HCT116 (cell line): ENCODE data around the gene CDC42BPA. TPM values are rescaled to one million over a fixed set of nuclear protein-coding genes. Genes with fewer than 3 reads are reported as not detected.

Experiments
- ATAC-seq: fragments of 200-7000 bp; cut with Tn5 transposase; 2 replicates; pipeline ENCODE4 v1.9.1; 2020; ENCODE audit warnings: mild to moderate bottlenecking, moderate library complexity
- BruUV-seq: library from RNA; stranded (reverse); fragments of 400-500 nt; replicated peaks from 2 replicates; lab custom pipeline; 2021; lab: Mats Ljungman, UMichigan
- CTCF ChIA-PET: fragments of 300-600 bp; sonication (Branson Sonifier 250); formaldehyde crosslinking; loops from one replicate; lab custom pipeline; 2021; ENCODE audit warnings: antibody characterized with exemption; lab: Charles Lee
- POLR2A ChIA-PET: fragments of 300-600, 350-600 bp; sonication (Branson Sonifier 250); formaldehyde crosslinking; loops from one replicate; lab custom pipeline; 2021; ENCODE audit warnings: antibody characterized with exemption; lab: Charles Lee
- RAD21 ChIA-PET, 2 experiments: fragments of 300-600 bp; sonication (Branson Sonifier 250); formaldehyde crosslinking; loops; one replicate each; lab custom pipeline; 2023; ENCODE audit warnings: low total read pairs in 2 of 2; ENCODE audit not compliant: uncharacterized antibody in 2 of 2, unreplicated experiment in 2 of 2, low non-redundant PET in 1 of 2; lab: Charles Lee
- DNase-seq: peaks from one replicate; pipeline ENCODE4 v3.0.0-alpha.2; 2010; ENCODE audit warnings: low read depth, low spot score
- H2AFZ ChIP-seq: fragments of 200-600 bp; shearing (Covaris generic), sonication (generic); 2 replicates; pipeline ENCODE4 v1.6.1; 2017; ENCODE audit warnings: low read depth, mixed run types, mixed read lengths, antibody characterized with exemption, low read length; ENCODE audit not compliant: poor library complexity, severe bottlenecking
- H3K27ac ChIP-seq: 2 replicates; pipeline ENCODE4 v1.5.1; 2012; ENCODE audit warnings: low read depth, low read length
- H3K27me3 ChIP-seq: fragments of 200-600 bp; sonication (generic); 2 replicates; pipeline ENCODE4 v1.6.1; 2016; ENCODE audit warnings: mixed run types, low read length, mixed read lengths; ENCODE audit not compliant: insufficient read depth
- H3K36me3 ChIP-seq, 2 experiments: fragments of 200-500 bp in 1 of 2; fragments of 200-600 bp in 1 of 2; sonication (Bioruptor generic) in 1 of 2; sonication (generic) in 1 of 2; 2 replicates each; pipeline versions ENCODE4 v1.5.1 to v1.6.1; 2014 to 2016; ENCODE audit warnings: low read length in 2 of 2, inconsistent platforms in 1 of 2, mixed read lengths in 1 of 2, mixed run types in 1 of 2; ENCODE audit not compliant: insufficient read depth in 2 of 2, control insufficient read depth in 1 of 2
- H3K4me1 ChIP-seq, 2 experiments: fragments of 200-600 bp in 1 of 2; sonication (generic) in 1 of 2; 2 replicates each; pipeline versions ENCODE4 v1.5.1 to v1.6.1; 2012 to 2017; ENCODE audit warnings: low read length in 2 of 2, inconsistent platforms in 1 of 2, mild to moderate bottlenecking in 1 of 2, mixed read lengths in 1 of 2, mixed run types in 1 of 2, moderate library complexity in 1 of 2; ENCODE audit not compliant: insufficient read depth in 2 of 2, control insufficient read depth in 1 of 2
- H3K4me2 ChIP-seq: fragments of 200-600 bp; sonication (generic); 2 replicates; pipeline ENCODE4 v1.6.1; 2017; ENCODE audit warnings: mixed run types, low read length, mixed read lengths
- H3K4me3 ChIP-seq, 2 experiments: fragments of 200-600 bp in 1 of 2; sonication (generic) in 1 of 2; replicated peaks in 1 of 2; 2 replicates each; pipeline ENCODE4 v1.5.1; 2011 to 2016; ENCODE audit warnings: low read length in 2 of 2, control low read depth in 1 of 2, low read depth in 1 of 2, mild to moderate bottlenecking in 1 of 2, mixed read lengths in 1 of 2, mixed run types in 1 of 2
- H3K79me2 ChIP-seq: fragments of 200-600 bp; sonication (generic); 2 replicates; pipeline ENCODE4 v1.6.1; 2017; ENCODE audit warnings: mild to moderate bottlenecking, mixed run types, low read length, moderate library complexity, mixed read lengths; ENCODE audit not compliant: insufficient read depth
- H3K9ac ChIP-seq: fragments of 200-600 bp; sonication (generic); 2 replicates; pipeline ENCODE4 v1.6.1; 2016; ENCODE audit warnings: low read length, mixed read lengths
- H3K9me2 ChIP-seq: fragments of 200-600 bp; sonication (generic), shearing (Covaris generic); 2 replicates; pipeline ENCODE4 v1.6.1; 2017; ENCODE audit warnings: mixed run types, mild to moderate bottlenecking, moderate library complexity; ENCODE audit not compliant: insufficient read depth
- H3K9me3 ChIP-seq, 2 experiments: fragments of 200-500 bp in 1 of 2; fragments of 200-600 bp in 1 of 2; sonication (Bioruptor generic) in 1 of 2; sonication (generic) in 1 of 2; 2 replicates each; pipeline ENCODE4 v1.6.1; 2014 to 2017; ENCODE audit warnings: low read length in 2 of 2, mixed read lengths in 2 of 2, inconsistent platforms in 1 of 2, low read depth in 1 of 2, mild to moderate bottlenecking in 1 of 2, mixed run types in 1 of 2, moderate library complexity in 1 of 2; ENCODE audit not compliant: control insufficient read depth in 1 of 2, insufficient read depth in 1 of 2
- H4K20me1 ChIP-seq: fragments of 200-600 bp; sonication (generic), shearing (Covaris generic); 2 replicates; pipeline ENCODE4 v1.6.1; 2017; ENCODE audit warnings: mixed run types, mild to moderate bottlenecking, moderate library complexity; ENCODE audit not compliant: insufficient read depth
- CBX3 ChIP-seq: IDR thresholded peaks from 2 replicates; pipeline ENCODE4 v1.6.1; 2012; ENCODE audit warnings: low read depth
- ELF1 ChIP-seq: IDR thresholded peaks from 2 replicates; pipeline ENCODE4 v1.6.1; 2012; ENCODE audit warnings: low read depth, borderline replicate concordance
- FOSL1 ChIP-seq: IDR thresholded peaks from 2 replicates; pipeline ENCODE4 v1.6.1; 2012; ENCODE audit warnings: low read depth
- JUND ChIP-seq: IDR thresholded peaks from 2 replicates; pipeline ENCODE4 v1.6.1; 2012
- POLR2A ChIP-seq: IDR thresholded peaks from 2 replicates; pipeline ENCODE4 v1.7.0; 2011; ENCODE audit warnings: borderline replicate concordance; ENCODE audit not compliant: insufficient read depth, insufficient read length; ENCODE audit errors: extremely low read depth
- POLR2AphosphoS5 ChIP-seq: IDR thresholded peaks from 2 replicates; pipeline ENCODE4 v1.6.1; 2011; ENCODE audit warnings: mild to moderate bottlenecking, low read depth, low read length, moderate library complexity
- RAD21 ChIP-seq: IDR thresholded peaks from 2 replicates; pipeline ENCODE4 v1.6.1; 2012; ENCODE audit warnings: low read depth, mild to moderate bottlenecking
- SIN3A ChIP-seq: IDR thresholded peaks from 2 replicates; pipeline ENCODE4 v1.6.1; 2012; ENCODE audit warnings: low read depth
- YY1 ChIP-seq: IDR thresholded peaks from 2 replicates; pipeline ENCODE4 v1.6.1; 2011; ENCODE audit warnings: low read length, low read depth, moderate library complexity, mild to moderate bottlenecking; ENCODE audit not compliant: insufficient replicate concordance; ENCODE audit errors: extremely low read depth
- intact Hi-C: fragments of 100-400 bp; cut with micrococcal nuclease; formaldehyde crosslinking; loops from 2 replicates; pipeline ENCODE4 v1.10.0; 2022
- total RNA-seq: library from RNA; stranded (reverse); gene quantifications from one replicate; pipeline ENCODE4 v1.2.1, GENCODE V29; 2021; ENCODE audit not compliant: unreplicated experiment
- TF ChIP-seq, protein P1 (sequence below): IDR thresholded peaks from 2 replicates; pipeline ENCODE4 v1.6.1; 2012
- TF ChIP-seq, protein P2 (sequence below): IDR thresholded peaks from 2 replicates; pipeline ENCODE4 v1.6.1; 2012
- TF ChIP-seq, protein P3 (sequence below), 3 experiments: fragments of 200-600 bp in 1 of 3; sonication (generic) in 1 of 3; IDR thresholded peaks in 2 of 3; conservative IDR thresholded peaks in 1 of 3; 2 replicates each; pipeline ENCODE4 v1.5.1; 2012 to 2017; ENCODE audit warnings: low read depth in 2 of 3, low read length in 2 of 3, antibody characterized with exemption in 1 of 3, borderline replicate concordance in 1 of 3, control low read depth in 1 of 3, mild to moderate bottlenecking in 1 of 3, mixed read lengths in 1 of 3, mixed run types in 1 of 3, moderate library complexity in 1 of 3; ENCODE audit not compliant: insufficient read depth in 1 of 3

Gene CDC42BPA
- total RNA-seq, 1 experiment from 2014 or later, result 44.0 TPM

DNA sequence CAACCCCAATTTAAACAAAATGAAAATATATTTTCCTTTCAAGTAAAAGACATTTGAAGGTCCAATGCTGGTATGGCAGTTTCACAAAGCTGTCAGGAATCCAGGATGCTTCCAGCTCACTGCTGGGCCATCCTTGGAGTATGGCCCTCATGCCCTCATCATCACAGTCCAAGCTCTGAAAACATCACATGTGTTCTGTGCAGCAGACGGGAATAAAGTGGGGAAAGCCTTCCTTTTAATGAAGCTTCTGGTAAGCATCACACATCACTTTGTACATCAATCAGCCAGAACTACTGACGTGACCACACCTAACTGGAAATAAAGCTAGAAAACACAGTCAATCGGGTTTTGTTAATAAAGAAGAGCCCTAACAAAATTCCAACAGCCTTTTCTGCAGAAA lies 22.7 kb downstream of the CDC42BPA start (continued):
- TF ChIP-seq, protein P1, sequence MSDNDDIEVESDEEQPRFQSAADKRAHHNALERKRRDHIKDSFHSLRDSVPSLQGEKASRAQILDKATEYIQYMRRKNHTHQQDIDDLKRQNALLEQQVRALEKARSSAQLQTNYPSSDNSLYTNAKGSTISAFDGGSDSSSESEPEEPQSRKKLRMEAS, result no peak
- TF ChIP-seq RAD21, result no peak
- TF ChIP-seq ELF1, result no peak
- no peak for TF ChIP-seq CBX3
- no peak for TF ChIP-seq POLR2A

DNA sequence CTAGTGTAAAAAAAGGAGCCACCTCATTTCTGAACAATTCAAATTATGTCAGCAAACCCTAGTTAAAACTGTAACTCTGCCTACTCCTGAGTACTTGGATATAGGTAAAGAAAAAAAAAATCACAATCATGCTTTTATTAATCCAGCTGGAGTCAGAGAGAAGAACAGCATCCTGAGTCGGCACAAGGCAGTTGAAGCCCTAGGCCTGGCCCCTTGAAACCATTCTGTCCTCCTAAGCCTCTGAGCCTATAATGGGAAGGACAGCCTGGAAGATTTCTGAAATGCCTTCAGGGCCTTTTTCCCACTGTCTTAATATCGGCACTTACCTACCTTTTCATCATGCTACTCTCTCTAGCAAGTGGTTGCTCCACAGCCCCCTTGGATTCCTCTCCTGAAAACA lies 32.5 kb downstream of the CDC42BPA start:
- DNase-seq (no peak), ATAC-seq (no peak)
- intact Hi-C loops, result no loop called here
- H3K9me3 ChIP-seq, result peaks cover 7 to 8% of the 10 kb centered on the region in 2 experiments; a peak in 2 of 4 replicates
- H2AFZ ChIP-seq, result no peak overlapping the region
- ChIA-PET RAD21 (no interaction called here), CTCF (no interaction called here), POLR2A (no interaction called here)
- H3K9me2 ChIP-seq, result no peaks in the 10 kb centered on the region
- BruUV-seq, result no TSS peak
- H3K36me3 ChIP-seq, result peaks cover 0 to 8% of the 10 kb centered on the region in 2 experiments; a peak in 2 of 4 replicates
- no peak for TF ChIP-seq YY1
- TF ChIP-seq, protein P1, result no peak
- TF ChIP-seq CBX3, result 0 out of 2 replicates have a peak, but pooled peaks have one; percentile 20
- H3K79me2 ChIP-seq, result peaks cover 96% of the 10 kb centered on the region
- H3K27me3 ChIP-seq, result no peaks in the 10 kb centered on the region
- H3K4me2 ChIP-seq, result no peak overlapping the region
- H3K27ac ChIP-seq, result no peak overlapping the region
- no peaks in the 10 kb centered on the region for H3K4me1 ChIP-seq
- H3K9ac ChIP-seq, result no peak overlapping the region
- H4K20me1 ChIP-seq, result no peaks in the 10 kb centered on the region
- no peak overlapping the region for H3K4me3 ChIP-seq

DNA sequence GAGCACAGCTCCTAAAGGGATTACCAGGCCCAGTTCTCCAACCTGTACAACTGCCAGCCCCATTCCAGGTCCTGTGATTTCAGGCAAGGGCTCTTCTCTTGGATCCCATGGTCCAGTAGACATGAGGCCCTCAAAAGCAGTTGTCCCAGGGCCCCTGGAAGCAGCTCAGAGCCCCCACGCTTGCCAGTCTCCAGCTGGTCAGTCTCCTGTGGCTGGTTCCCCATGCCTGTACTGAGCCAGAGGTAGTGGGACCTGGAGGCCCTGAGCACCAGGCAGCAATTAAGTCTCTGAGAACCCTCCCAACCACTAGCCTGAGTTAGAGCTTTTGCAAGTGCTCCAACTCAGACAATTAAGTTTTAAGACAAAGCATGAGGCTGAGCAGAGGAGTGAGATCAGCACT lies 36.9 kb downstream of the CDC42BPA start:
- CTCF ChIA-PET, result no interaction called here
- Histone ChIP-seq H3K27ac (no peak overlapping the region), H3K4me3 (no peak overlapping the region), H2AFZ (no peak overlapping the region), H3K9me2 (no peaks in the 10 kb centered on the region), H4K20me1 (no peaks in the 10 kb centered on the region), H3K36me3 (peaks cover 0 to under 1% of the 10 kb centered on the region in 2 experiments; a peak in 2 of 4 replicates), H3K4me2 (no peak overlapping the region), H3K4me1 (no peaks in the 10 kb centered on the region), H3K9ac (no peak overlapping the region), H3K9me3 (peaks cover 6 to 7% of the 10 kb centered on the region in 2 experiments; a peak in 2 of 4 replicates), H3K27me3 (no peaks in the 10 kb centered on the region), H3K79me2 (peaks cover 91% of the 10 kb centered on the region)
- DNase-seq (no peak), ATAC-seq (no peak)
- POLR2A ChIA-PET, result no interaction called here
- intact Hi-C loops, result no loop called here
- no TSS peak for BruUV-seq
- RAD21 ChIA-PET, result no interaction called here
- TF ChIP-seq SIN3A, result no peak
- TF ChIP-seq, protein P2, sequence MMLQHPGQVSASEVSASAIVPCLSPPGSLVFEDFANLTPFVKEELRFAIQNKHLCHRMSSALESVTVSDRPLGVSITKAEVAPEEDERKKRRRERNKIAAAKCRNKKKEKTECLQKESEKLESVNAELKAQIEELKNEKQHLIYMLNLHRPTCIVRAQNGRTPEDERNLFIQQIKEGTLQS, result no peak
- TF ChIP-seq, protein P3, sequence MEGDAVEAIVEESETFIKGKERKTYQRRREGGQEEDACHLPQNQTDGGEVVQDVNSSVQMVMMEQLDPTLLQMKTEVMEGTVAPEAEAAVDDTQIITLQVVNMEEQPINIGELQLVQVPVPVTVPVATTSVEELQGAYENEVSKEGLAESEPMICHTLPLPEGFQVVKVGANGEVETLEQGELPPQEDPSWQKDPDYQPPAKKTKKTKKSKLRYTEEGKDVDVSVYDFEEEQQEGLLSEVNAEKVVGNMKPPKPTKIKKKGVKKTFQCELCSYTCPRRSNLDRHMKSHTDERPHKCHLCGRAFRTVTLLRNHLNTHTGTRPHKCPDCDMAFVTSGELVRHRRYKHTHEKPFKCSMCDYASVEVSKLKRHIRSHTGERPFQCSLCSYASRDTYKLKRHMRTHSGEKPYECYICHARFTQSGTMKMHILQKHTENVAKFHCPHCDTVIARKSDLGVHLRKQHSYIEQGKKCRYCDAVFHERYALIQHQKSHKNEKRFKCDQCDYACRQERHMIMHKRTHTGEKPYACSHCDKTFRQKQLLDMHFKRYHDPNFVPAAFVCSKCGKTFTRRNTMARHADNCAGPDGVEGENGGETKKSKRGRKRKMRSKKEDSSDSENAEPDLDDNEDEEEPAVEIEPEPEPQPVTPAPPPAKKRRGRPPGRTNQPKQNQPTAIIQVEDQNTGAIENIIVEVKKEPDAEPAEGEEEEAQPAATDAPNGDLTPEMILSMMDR (IDR thresholded peaks at IDR 0.05 in 2 of 3, conservative IDR thresholded peaks at IDR 0.05 in 1 of 3; ENCODE audit: borderline replicate concordance in 1 of 3, insufficient read depth in 1 of 3, low read depth in 2 of 3, low read length in 2 of 3), result no peak
- TF ChIP-seq FOSL1, result no peak
- no peak for TF ChIP-seq JUND
- no peak for TF ChIP-seq POLR2AphosphoS5
- TF ChIP-seq, protein P1, result no peak
